MCF 10A (cell line): ENCODE data around the gene C17orf58. TPM values are rescaled to one million over a fixed set of nuclear protein-coding genes. Genes with fewer than 3 reads are reported as not detected.
"Not testable (repeated sequence)": the region's sequence is repeated elsewhere in the genome, so short reads cannot be mapped to it uniquely, and the experiment has no call there.

Experiments used
- BruUV-seq: library from RNA; stranded (reverse); fragments of 400-500 nt; replicated peaks from 2 replicates; lab custom pipeline; 2021; lab: Mats Ljungman, UMichigan
- CTCF ChIA-PET: fragments of 300-600 bp; sonication (Branson Sonifier 250); formaldehyde crosslinking; extraction: SDS; loops from one replicate; lab custom pipeline; 2021; ENCODE audit warnings: antibody characterized with exemption, inconsistent platforms; lab: Yijun Ruan, JAX
- POLR2A ChIA-PET: fragments of 300-600, 350-650 bp; sonication (Branson Sonifier 250); formaldehyde crosslinking; extraction: SDS; loops from one replicate; lab custom pipeline; 2020; ENCODE audit warnings: antibody characterized with exemption, inconsistent platforms; lab: Yijun Ruan, JAX
- DNase-seq: peaks from one replicate; pipeline ENCODE4 v3.0.0-alpha.2; 2018; ENCODE audit not compliant: unreplicated experiment
- H3K27ac Mint-ChIP-seq: one replicate; pipeline ENCODE4 v1.8.0; 2022; ENCODE audit warnings: mild to moderate bottlenecking, low read depth, mixed read lengths; ENCODE audit not compliant: unreplicated experiment
- H3K27me3 Mint-ChIP-seq: one replicate; pipeline ENCODE4 v1.8.0; 2022; ENCODE audit warnings: mixed read lengths; ENCODE audit not compliant: insufficient read depth, unreplicated experiment
- H3K36me3 Mint-ChIP-seq: one replicate; pipeline ENCODE4 v1.8.0; 2022; ENCODE audit warnings: mild to moderate bottlenecking, moderate library complexity, mixed read lengths; ENCODE audit not compliant: insufficient read depth, unreplicated experiment
- H3K4me1 Mint-ChIP-seq: one replicate; pipeline ENCODE4 v1.8.0; 2022; ENCODE audit warnings: mixed read lengths; ENCODE audit not compliant: insufficient read depth, unreplicated experiment
- H3K4me3 Mint-ChIP-seq: one replicate; pipeline ENCODE4 v1.8.0; 2022; ENCODE audit warnings: mild to moderate bottlenecking, moderate library complexity, mixed read lengths; ENCODE audit not compliant: unreplicated experiment
- H3K9me3 Mint-ChIP-seq: one replicate; pipeline ENCODE4 v1.8.0; 2022; ENCODE audit warnings: mixed read lengths; ENCODE audit not compliant: unreplicated experiment
- CTCF ChIP-seq: fragments of 200-600 bp; IDR thresholded peaks from one replicate; pipeline ENCODE4 v1.8.0; 2022; ENCODE audit warnings: antibody characterized with exemption, mild to moderate bottlenecking; ENCODE audit not compliant: unreplicated experiment
- intact Hi-C: fragments of 100-400 bp; cut with micrococcal nuclease; formaldehyde crosslinking; loops from 2 replicates; pipeline ENCODE4 v1.14.1; 2022
- total RNA-seq: library from RNA; stranded (reverse); gene quantifications from 2 replicates; pipeline ENCODE4 v1.2.3, GENCODE V29; 2022

C17orf58 gene
- total RNA-seq, 1 experiment from 2014 or later = 9.5 TPM

GRCh38 chr17:67974185-67974584, 22.1 kb downstream of the C17orf58 start:
- no peak overlapping the region for H3K4me3 Mint-ChIP-seq
- intact Hi-C loops = no loop called here
- no peak for TF ChIP-seq CTCF
- no peak for DNase-seq
- no TSS peak for BruUV-seq
- ChIA-PET POLR2A (no interaction called here), CTCF (no interaction called here)
- H3K27ac Mint-ChIP-seq = no peak overlapping the region
- H3K9me3 Mint-ChIP-seq = no peaks in the 10 kb centered on the region
- peaks cover 44% of the 10 kb centered on the region for H3K36me3 Mint-ChIP-seq
- H3K4me1 Mint-ChIP-seq = peaks cover 6% of the 10 kb centered on the region
- no peaks in the 10 kb centered on the region for H3K27me3 Mint-ChIP-seq

- no peak for DNase-seq
- Mint-ChIP-seq H3K27ac (no peak overlapping the region), H3K36me3 (peaks cover 55% of the 10 kb centered on the region), H3K9me3 (no peaks in the 10 kb centered on the region), H3K4me1 (no peaks in the 10 kb centered on the region), H3K27me3 (no peaks in the 10 kb centered on the region), H3K4me3 (no peak overlapping the region)
- CTCF ChIA-PET = no interaction called here
- TF ChIP-seq CTCF = no peak
- POLR2A ChIA-PET = no interaction called here
- intact Hi-C loops = no loop called here
- BruUV-seq = no TSS peak
Observed at GRCh38 chr17:67970783-67971182, 25.5 kb downstream of the C17orf58 start.

GRCh38 chr17:67963145-67963572, 33.1 kb downstream of the C17orf58 start:
- BruUV-seq, H3K4me3 Mint-ChIP-seq, H3K9me3 Mint-ChIP-seq, H3K27ac Mint-ChIP-seq, H3K4me1 Mint-ChIP-seq, H3K27me3 Mint-ChIP-seq, intact Hi-C loops: not testable (repeated sequence)
- POLR2A ChIA-PET = interaction anchor here (0.7 kb wide), 1 partner anchor 25 kb away, joined by 5 read pairs; no protein-coding TSS in a partner anchor
- TF ChIP-seq CTCF = peak; percentile 72
- peak; percentile 84 for DNase-seq
- peaks cover 66% of the 10 kb centered on the region for H3K36me3 Mint-ChIP-seq
- CTCF ChIA-PET = interaction anchor here (0.6 to 1.1 kb wide), 3 partner anchors 12 to 44 kb away, joined by 3 to 4 read pairs (median 3); no protein-coding TSS in a partner anchor

GRCh38 chr17:67962156-67962555, 34.1 kb downstream of the C17orf58 start:
- BruUV-seq, H3K27me3 Mint-ChIP-seq, intact Hi-C loops, H3K9me3 Mint-ChIP-seq, DNase-seq, POLR2A ChIA-PET, H3K27ac Mint-ChIP-seq, H3K4me3 Mint-ChIP-seq, H3K4me1 Mint-ChIP-seq: not testable (repeated sequence)
- H3K36me3 Mint-ChIP-seq = peaks cover 60% of the 10 kb centered on the region
- CTCF ChIA-PET = interaction anchor here (0.7 to 1.1 kb wide), 2 partner anchors 14 to 90 kb away, joined by 3 read pairs; no protein-coding TSS in a partner anchor

- H3K27me3 Mint-ChIP-seq, H3K9me3 Mint-ChIP-seq, intact Hi-C loops, H3K4me3 Mint-ChIP-seq, DNase-seq, H3K27ac Mint-ChIP-seq, H3K4me1 Mint-ChIP-seq, BruUV-seq: not testable (repeated sequence)
- ChIA-PET POLR2A (interaction anchor here (0.6 to 1.1 kb wide), 5 partner anchors 8 to 498 kb away, joined by 3 to 4 read pairs (median 3); partner anchors contain the start of gene WIPI1), CTCF (interaction anchor here (1.0 to 1.5 kb wide), 3 partner anchors 19 to 892 kb away, joined by 3 to 4 read pairs (median 3); no protein-coding TSS in a partner anchor)
- H3K36me3 Mint-ChIP-seq = peaks cover 45% of the 10 kb centered on the region
Observed at GRCh38 chr17:67960276-67960675, 36.0 kb downstream of the C17orf58 start.
